ENCODE measurements around the gene MTOR.
"Not testable (repeated sequence)": the region's sequence is repeated elsewhere in the genome, so short reads cannot be mapped to it uniquely, and the experiment has no call there.

MTOR gene

GRCh38 chr1:11262171-11263049 lies at the start of gene MTOR:
Gene MTOR (minus strand): TSS chr1:11262551. CDS start chr1:11259409, 3,142 bp downstream.
- DNase-seq (ENCODE audit: low spot score): peak; percentile 100

GRCh38 chr1:11309385-11309784 lies 47.0 kb upstream of the MTOR start:
- DNase-seq (ENCODE audit: low spot score): no peak

GRCh38 chr1:11308699-11309224 lies 46.4 kb upstream of the MTOR start:
- DNase-seq (ENCODE audit: low spot score): no peak

- no peak for DNase-seq (ENCODE audit: low spot score)
Observed at GRCh38 chr1:11307852-11308251, 45.5 kb upstream of the MTOR start.

GRCh38 chr1:11305516-11305915 lies 43.2 kb upstream of the MTOR start:
- DNase-seq (ENCODE audit: low spot score): not testable (repeated sequence)

GRCh38 chr1:11302366-11302765 lies 40.0 kb upstream of the MTOR start:
- no peak for DNase-seq (ENCODE audit: low spot score)

- DNase-seq (ENCODE audit: low spot score): no peak
Observed at GRCh38 chr1:11301601-11302000, 39.2 kb upstream of the MTOR start.

- no peak for DNase-seq (ENCODE audit: low spot score)
Observed at GRCh38 chr1:11299225-11299574, 36.8 kb upstream of the MTOR start.

- no peak for DNase-seq (ENCODE audit: low spot score)
Observed at GRCh38 chr1:11298390-11299224, 36.3 kb upstream of the MTOR start.

- not testable (repeated sequence) for DNase-seq (ENCODE audit: low spot score)
Observed at GRCh38 chr1:11297774-11298173, 35.4 kb upstream of the MTOR start.

GRCh38 chr1:11295905-11296304 lies 33.6 kb upstream of the MTOR start:
- no peak for DNase-seq (ENCODE audit: low spot score)

- no peak for DNase-seq (ENCODE audit: low spot score)
Observed at GRCh38 chr1:11294951-11295350, 32.6 kb upstream of the MTOR start.

GRCh38 chr1:11293856-11294255 lies 31.5 kb upstream of the MTOR start:
- no peak for DNase-seq (ENCODE audit: low spot score)

- DNase-seq (ENCODE audit: low spot score): no peak
Observed at GRCh38 chr1:11291049-11291448, 28.7 kb upstream of the MTOR start.

GRCh38 chr1:11289064-11289463 lies 26.7 kb upstream of the MTOR start:
- no peak for DNase-seq (ENCODE audit: low spot score)

GRCh38 chr1:11286735-11287410 lies 24.5 kb upstream of the MTOR start:
- DNase-seq (ENCODE audit: low spot score): no peak

GRCh38 chr1:11285883-11286734 lies 23.8 kb upstream of the MTOR start:
- no peak for DNase-seq (ENCODE audit: low spot score)

GRCh38 chr1:11284784-11285183 lies 22.4 kb upstream of the MTOR start:
- no peak for DNase-seq (ENCODE audit: low spot score)

- no peak for DNase-seq (ENCODE audit: low spot score)
Observed at GRCh38 chr1:11283151-11283550, 20.8 kb upstream of the MTOR start.

GRCh38 chr1:11281518-11282331 lies 19.4 kb upstream of the MTOR start:
- DNase-seq (ENCODE audit: low spot score): no peak

Data from kidney capillary endothelial cell (primary cell).